Measurements from ENCODE around the gene ADAMTSL1. TPM values are rescaled to one million over a fixed set of nuclear protein-coding genes. Genes with fewer than 3 reads are reported as not detected.

ADAMTSL1 gene
- total RNA-seq, 4 donors from 2014 or later: 13.3 to 39.7 (median 27.2) TPM

- H3K27ac ChIP-seq: no peak overlapping the region
- no peaks in the 10 kb centered on the region for H3K4me1 ChIP-seq
- H3K4me3 ChIP-seq: no peak overlapping the region
- DNase-seq: no peak
- 76 to 100% methylated on average over 2 to 17 of the region's 17 CpGs for WGBS, 2 donors (ENCODE audit: low coverage in 1 of 2)
- no peaks in the 10 kb centered on the region for H3K27me3 ChIP-seq
- TF ChIP-seq CTCF (IDR thresholded peaks at IDR 0.05) (no peak), POLR2A (IDR thresholded peaks at IDR 0.05) (no peak), EP300 (IDR thresholded peaks at IDR 0.05; ENCODE audit: low read depth) (no peak)
- no peaks in the 10 kb centered on the region for H3K36me3 ChIP-seq
- intact Hi-C loops (cut with DNase I; ENCODE audit: low total_unique reads) (no loop called here), in situ Hi-C loops (cut with MboI; ENCODE audit: low pct_ligation_motif_present in 1 of 4, low pct_unique_long_range_greater_than_20kb in 1 of 4, low sequenced_read_pairs in 3 of 4) (no loop called here)
- no peaks in the 10 kb centered on the region for H3K9me3 ChIP-seq
These were observed 435.4 kb downstream of the ADAMTSL1 start for GRCh38 chr9:18909140-18910018.

GRCh38 chr9:18910435-18910834, 436.5 kb downstream of the ADAMTSL1 start:
- no peaks in the 10 kb centered on the region for H3K9me3 ChIP-seq
- H3K36me3 ChIP-seq: no peaks in the 10 kb centered on the region
- in situ Hi-C loops (cut with MboI; ENCODE audit: low pct_ligation_motif_present in 1 of 4, low pct_unique_long_range_greater_than_20kb in 1 of 4, low sequenced_read_pairs in 3 of 4) (no loop called here), intact Hi-C loops (cut with DNase I; ENCODE audit: low total_unique reads) (no loop called here)
- H3K4me1 ChIP-seq: no peaks in the 10 kb centered on the region
- H3K27ac ChIP-seq: no peak overlapping the region
- H3K4me3 ChIP-seq: no peak overlapping the region
- 63 to 83% methylated on average over 1 to 2 of the region's 2 CpGs for WGBS, 2 donors (ENCODE audit: low coverage in 1 of 2)
- TF ChIP-seq EP300 (IDR thresholded peaks at IDR 0.05; ENCODE audit: low read depth): no peak
- no peak for TF ChIP-seq POLR2A (IDR thresholded peaks at IDR 0.05)
- no peak for TF ChIP-seq POLR2AphosphoS5 (IDR thresholded peaks at IDR 0.05)
- TF ChIP-seq CTCF (IDR thresholded peaks at IDR 0.05): no peak
- H3K27me3 ChIP-seq: no peaks in the 10 kb centered on the region
- no peak for DNase-seq

GRCh38 chr9:18910916-18911315, 437.0 kb downstream of the ADAMTSL1 start:
- Histone ChIP-seq H3K27ac (no peak overlapping the region), H3K36me3 (no peaks in the 10 kb centered on the region), H3K4me1 (no peaks in the 10 kb centered on the region), H3K9me3 (no peaks in the 10 kb centered on the region), H3K4me3 (no peak overlapping the region), H3K27me3 (no peaks in the 10 kb centered on the region)
- in situ Hi-C loops (cut with MboI; ENCODE audit: low pct_ligation_motif_present in 1 of 4, low pct_unique_long_range_greater_than_20kb in 1 of 4, low sequenced_read_pairs in 3 of 4): no loop called here
- WGBS, 2 donors (ENCODE audit: low coverage in 1 of 2): 52 to 67% methylated on average over 1 to 6 of the region's 6 CpGs
- no peak for DNase-seq
- intact Hi-C loops (cut with DNase I; ENCODE audit: low total_unique reads): no loop called here
- TF ChIP-seq POLR2A (IDR thresholded peaks at IDR 0.05): no peak
- no peak for TF ChIP-seq POLR2AphosphoS5 (IDR thresholded peaks at IDR 0.05)
- no peak for TF ChIP-seq EP300 (IDR thresholded peaks at IDR 0.05; ENCODE audit: low read depth)
- TF ChIP-seq CTCF (IDR thresholded peaks at IDR 0.05): no peak

GRCh38 chr9:18911714-18912342, 437.9 kb downstream of the ADAMTSL1 start:
- no peak overlapping the region for H3K4me3 ChIP-seq
- H3K4me1 ChIP-seq: no peaks in the 10 kb centered on the region
- 89 to 94% methylated on average over 2 to 9 of the region's 9 CpGs for WGBS, 2 donors (ENCODE audit: low coverage in 1 of 2)
- TF ChIP-seq CTCF (IDR thresholded peaks at IDR 0.05): no peak
- no peak for TF ChIP-seq POLR2AphosphoS5 (IDR thresholded peaks at IDR 0.05)
- TF ChIP-seq EP300 (IDR thresholded peaks at IDR 0.05; ENCODE audit: low read depth): no peak
- TF ChIP-seq POLR2A (IDR thresholded peaks at IDR 0.05): no peak
- no peaks in the 10 kb centered on the region for H3K36me3 ChIP-seq
- no peak for DNase-seq
- intact Hi-C loops (cut with DNase I; ENCODE audit: low total_unique reads): no loop called here
- H3K27me3 ChIP-seq: no peaks in the 10 kb centered on the region
- no peak overlapping the region for H3K27ac ChIP-seq
- H3K9me3 ChIP-seq: no peaks in the 10 kb centered on the region
- in situ Hi-C loops (cut with MboI; ENCODE audit: low pct_ligation_motif_present in 1 of 4, low pct_unique_long_range_greater_than_20kb in 1 of 4, low sequenced_read_pairs in 3 of 4): no loop called here

Measured in transverse colon (tissue), 4 donors.